HepG2 (cell line): Measurements from ENCODE around the gene RNASE7. TPM values are rescaled to one million over a fixed set of nuclear protein-coding genes. Genes with fewer than 3 reads are reported as not detected.

Experiments
- CAMTA2 ChIP-seq: sonication (generic); formaldehyde crosslinking; IDR thresholded peaks from 2 replicates; pipeline ENCODE4 v1.4.0; 2020; ENCODE audit warnings: mild to moderate bottlenecking, missing genetic modification reagents, borderline replicate concordance
- CREB1 ChIP-seq, 2 experiments: fragments of 450-650 bp in 1 of 2; IDR thresholded peaks; 2 replicates each; pipeline ENCODE4 v1.6.1; 2016 to 2017; ENCODE audit warnings: control low read depth in 1 of 2, mild to moderate bottlenecking in 1 of 2, missing compliant biosample characterization in 1 of 2, missing genetic modification characterization in 1 of 2
- CREBL2 ChIP-seq: sonication (generic); formaldehyde crosslinking; IDR thresholded peaks from 2 replicates; pipeline ENCODE4 v1.8.1; 2023; ENCODE audit warnings: missing genetic modification reagents, mild to moderate bottlenecking, borderline replicate concordance
- HINFP ChIP-seq: sonication (generic); formaldehyde crosslinking; IDR thresholded peaks from 2 replicates; pipeline ENCODE4 v1.4.0; 2020; ENCODE audit warnings: low read depth, mild to moderate bottlenecking, missing genetic modification reagents
- HOXA5 ChIP-seq: sonication (generic); formaldehyde crosslinking; IDR thresholded peaks from 2 replicates; pipeline ENCODE4 v1.4.0; 2020; ENCODE audit warnings: missing genetic modification reagents
- MATR3 ChIP-seq: sonication (generic); formaldehyde crosslinking; IDR thresholded peaks from 2 replicates; pipeline ENCODE4 v1.4.0; 2020; ENCODE audit warnings: missing genetic modification reagents
- PCBP1 ChIP-seq: fragments of 200-400 bp; formaldehyde crosslinking; IDR thresholded peaks from 2 replicates; pipeline ENCODE4 v1.6.1; 2017; ENCODE audit warnings: mild to moderate bottlenecking, low read depth, low read length, borderline replicate concordance
- PREB ChIP-seq: sonication (generic); formaldehyde crosslinking; IDR thresholded peaks from 2 replicates; pipeline ENCODE4 v1.4.0; 2020; ENCODE audit warnings: missing genetic modification reagents
- RAD21 ChIP-seq: fragments of 450-650 bp; formaldehyde crosslinking; IDR thresholded peaks from 2 replicates; pipeline ENCODE4 v1.5.0; 2020; ENCODE audit warnings: mild to moderate bottlenecking
- RARG ChIP-seq: sonication (generic); formaldehyde crosslinking; IDR thresholded peaks from 2 replicates; pipeline ENCODE4 v1.4.0; 2020; ENCODE audit warnings: low read depth, mild to moderate bottlenecking, missing genetic modification reagents
- RNF2 ChIP-seq: fragments of 450-650 bp; conservative IDR thresholded peaks from 2 replicates; pipeline ENCODE4 v1.6.1; 2016; ENCODE audit warnings: low read depth
- TBL1XR1 ChIP-seq: fragments of 150-350 bp; IDR thresholded peaks from 2 replicates; pipeline ENCODE4 v1.6.1; 2014; ENCODE audit warnings: borderline replicate concordance, low read length; ENCODE audit not compliant: partially characterized antibody
- THAP9 ChIP-seq: sonication (generic); formaldehyde crosslinking; IDR thresholded peaks from 2 replicates; pipeline ENCODE4; 2020; ENCODE audit warnings: missing genetic modification reagents, mild to moderate bottlenecking, borderline replicate concordance
- WIZ ChIP-seq: sonication (generic); formaldehyde crosslinking; IDR thresholded peaks from 2 replicates; pipeline ENCODE4 v1.5.1; 2020; ENCODE audit warnings: mild to moderate bottlenecking, missing genetic modification reagents
- ZC3H13 ChIP-seq: sonication (generic); formaldehyde crosslinking; IDR thresholded peaks from 2 replicates; pipeline ENCODE4 v1.8.1; 2023; ENCODE audit warnings: mild to moderate bottlenecking, missing genetic modification reagents, moderate library complexity
- ZNF225 ChIP-seq: sonication (generic); formaldehyde crosslinking; IDR thresholded peaks from 2 replicates; pipeline ENCODE4 v1.4.0; 2020; ENCODE audit warnings: mild to moderate bottlenecking, missing genetic modification reagents
- ZNF547 ChIP-seq: sonication (generic); formaldehyde crosslinking; IDR thresholded peaks from 2 replicates; pipeline ENCODE4 v1.5.1; 2020; ENCODE audit warnings: mild to moderate bottlenecking, missing genetic modification reagents
- ZNF747 ChIP-seq: sonication (generic); formaldehyde crosslinking; IDR thresholded peaks from 2 replicates; pipeline ENCODE4 v1.8.1; 2023; ENCODE audit warnings: missing genetic modification reagents, mild to moderate bottlenecking, borderline replicate concordance
- polyA plus RNA-seq, 8 experiments: library from polyadenylated mRNA; depleted of rRNA in 3 of 8; stranded (reverse) in 7 of 8; unstranded in 1 of 8; fragments of >200 nt; fragmentation: Illumina TruSeq in 4 of 8; extraction: Trizol in 4 of 8; gene quantifications; 2 replicates each; pipeline versions ENCODE4 v1.2.1 to v1.2.3, GENCODE V29; 2011 to 2016; ENCODE audit warnings: low read depth in 4 of 8, missing spikeins in 1 of 8, mixed read lengths in 1 of 8; ENCODE audit not compliant: insufficient read depth in 1 of 8
- total RNA-seq, 5 experiments: library from RNA; depleted of rRNA; stranded (reverse); fragments of >200 nt; fragmentation: Illumina TruSeq; extraction: Trizol; gene quantifications; 2 replicates each; pipeline ENCODE4 v1.2.3, GENCODE V29; 2016; ENCODE audit warnings: low read depth in 1 of 5
- TF ChIP-seq, protein P1 (sequence below): sonication (generic); formaldehyde crosslinking; IDR thresholded peaks from 2 replicates; pipeline ENCODE4 v1.8.1; 2023; ENCODE audit warnings: missing genetic modification reagents, inconsistent platforms, borderline replicate concordance

The RNASE7 gene
- total and polyA plus RNA-seq, 2 of the 13 experiments (the other 11 are each of a cell fraction or from before 2014, with no cell fraction given): 0.04 TPM; not detected in 1

- TF ChIP-seq RAD21 (CRISPR knock-in tag) (peak; percentile 87), CREB1 (IDR thresholded peaks at IDR 0.05) (no peak), CREB1 (CRISPR knock-in tag; IDR thresholded peaks at IDR 0.05) (no peak), ZC3H13 (CRISPR knock-in tag) (no peak), PCBP1 (no peak; the same call in 1 of the 2 replicates), HINFP (CRISPR knock-in tag) (no peak), MATR3 (CRISPR knock-in tag) (no peak), ZNF747 (CRISPR knock-in tag) (no peak), TBL1XR1 (no peak), RNF2 (no peak), ZNF225 (CRISPR knock-in tag) (no peak), CAMTA2 (no peak), CREBL2 (CRISPR knock-in tag) (no peak), PREB (CRISPR knock-in tag) (no peak), RARG (CRISPR knock-in tag) (no peak), WIZ (CRISPR knock-in tag) (no peak), ZNF547 (CRISPR knock-in tag) (peak; percentile 71; the same call in 1 of the 2 replicates), HOXA5 (CRISPR knock-in tag) (peak; percentile 82), THAP9 (CRISPR knock-in tag) (no peak)
- TF ChIP-seq, protein P1, sequence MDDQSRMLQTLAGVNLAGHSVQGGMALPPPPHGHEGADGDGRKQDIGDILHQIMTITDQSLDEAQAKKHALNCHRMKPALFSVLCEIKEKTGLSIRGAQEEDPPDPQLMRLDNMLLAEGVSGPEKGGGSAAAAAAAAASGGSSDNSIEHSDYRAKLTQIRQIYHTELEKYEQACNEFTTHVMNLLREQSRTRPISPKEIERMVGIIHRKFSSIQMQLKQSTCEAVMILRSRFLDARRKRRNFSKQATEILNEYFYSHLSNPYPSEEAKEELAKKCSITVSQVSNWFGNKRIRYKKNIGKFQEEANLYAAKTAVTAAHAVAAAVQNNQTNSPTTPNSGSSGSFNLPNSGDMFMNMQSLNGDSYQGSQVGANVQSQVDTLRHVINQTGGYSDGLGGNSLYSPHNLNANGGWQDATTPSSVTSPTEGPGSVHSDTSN (CRISPR knock-in tag): no peak
These were observed 26.6 kb downstream of the RNASE7 start (continued) for GRCh38 chr14:21068521-21069387.
